HepG2 (cell line): ENCODE measurements around the gene PDPK1. TPM values are rescaled to one million over a fixed set of nuclear protein-coding genes. Genes with fewer than 3 reads are reported as not detected.
A peak's percentile ranks its signal among the peaks of the same experiment; 100 is the strongest.

Experiments
- AFF4 ChIP-seq: sonication (generic); formaldehyde crosslinking; IDR thresholded peaks from 2 replicates; pipeline ENCODE4 v1.4.0; 2020; ENCODE audit warnings: missing genetic modification reagents
- ATF1 ChIP-seq: IDR thresholded peaks from 2 replicates; pipeline ENCODE4 v1.6.1; 2016; ENCODE audit warnings: mild to moderate bottlenecking, control low read depth
- GLI4 ChIP-seq: sonication (generic); formaldehyde crosslinking; IDR thresholded peaks from 2 replicates; pipeline ENCODE4 v1.5.1; 2020; ENCODE audit warnings: missing genetic modification reagents, mild to moderate bottlenecking, moderate library complexity, borderline replicate concordance
- KLF12 ChIP-seq: sonication (generic); formaldehyde crosslinking; IDR thresholded peaks from 2 replicates; pipeline ENCODE4 v1.4.0; 2020; ENCODE audit warnings: missing genetic modification reagents, borderline replicate concordance
- NAIF1 ChIP-seq: sonication (generic); formaldehyde crosslinking; IDR thresholded peaks from 2 replicates; pipeline ENCODE4 v1.5.0; 2020; ENCODE audit warnings: mild to moderate bottlenecking, missing genetic modification reagents, borderline replicate concordance
- NR2C2 ChIP-seq: sonication (generic); formaldehyde crosslinking; IDR thresholded peaks from 2 replicates; pipeline ENCODE4 v1.4.0; 2020; ENCODE audit warnings: missing genetic modification reagents, mild to moderate bottlenecking, moderate library complexity, borderline replicate concordance
- POLR2G ChIP-seq: fragments of 200-400 bp; formaldehyde crosslinking; IDR thresholded peaks from 2 replicates; pipeline ENCODE4 v1.6.1; 2018; ENCODE audit warnings: mild to moderate bottlenecking, low read depth, low read length, moderate library complexity
- ZBTB10 ChIP-seq: sonication (generic); formaldehyde crosslinking; IDR thresholded peaks from 2 replicates; pipeline ENCODE4 v1.4.0; 2020; ENCODE audit warnings: missing genetic modification reagents, borderline replicate concordance
- ZBTB44 ChIP-seq: sonication (generic); formaldehyde crosslinking; IDR thresholded peaks from 2 replicates; pipeline ENCODE4 v1.4.0; 2020; ENCODE audit warnings: missing genetic modification reagents
- ZC3H4 ChIP-seq: sonication (generic); formaldehyde crosslinking; IDR thresholded peaks from 2 replicates; pipeline ENCODE4 v1.4.0; 2020; ENCODE audit warnings: missing genetic modification reagents, borderline replicate concordance
- ZNF3 ChIP-seq: IDR thresholded peaks from 2 replicates; pipeline ENCODE4 v1.7.0; 2017; ENCODE audit warnings: inconsistent platforms
- ZNF331 ChIP-seq: sonication (generic); formaldehyde crosslinking; IDR thresholded peaks from 2 replicates; pipeline ENCODE4 v1.4.0; 2020; ENCODE audit warnings: missing genetic modification reagents
- ZNF639 ChIP-seq: conservative IDR thresholded peaks from 2 replicates; pipeline ENCODE4 v1.6.1; 2018; ENCODE audit warnings: missing genetic modification reagents
- ZNF747 ChIP-seq: sonication (generic); formaldehyde crosslinking; IDR thresholded peaks from 2 replicates; pipeline ENCODE4 v1.8.1; 2023; ENCODE audit warnings: missing genetic modification reagents, mild to moderate bottlenecking, borderline replicate concordance
- ZSCAN20 ChIP-seq: sonication (generic); formaldehyde crosslinking; IDR thresholded peaks from 2 replicates; pipeline ENCODE4 v1.4.0; 2020; ENCODE audit warnings: missing genetic modification reagents, mild to moderate bottlenecking, borderline replicate concordance
- polyA plus RNA-seq, 8 experiments: library from polyadenylated mRNA; depleted of rRNA in 3 of 8; stranded (reverse) in 7 of 8; unstranded in 1 of 8; fragments of >200 nt; fragmentation: Illumina TruSeq in 4 of 8; extraction: Trizol in 4 of 8; gene quantifications; 2 replicates each; pipeline versions ENCODE4 v1.2.1 to v1.2.3, GENCODE V29; 2011 to 2016; ENCODE audit warnings: low read depth in 4 of 8, missing spikeins in 1 of 8, mixed read lengths in 1 of 8; ENCODE audit not compliant: insufficient read depth in 1 of 8
- total RNA-seq, 5 experiments: library from RNA; depleted of rRNA; stranded (reverse); fragments of >200 nt; fragmentation: Illumina TruSeq; extraction: Trizol; gene quantifications; 2 replicates each; pipeline ENCODE4 v1.2.3, GENCODE V29; 2016; ENCODE audit warnings: low read depth in 1 of 5
- TF ChIP-seq, protein P1 (sequence below): sonication (generic); formaldehyde crosslinking; IDR thresholded peaks from 2 replicates; pipeline ENCODE4 v1.5.0; 2020; ENCODE audit warnings: mild to moderate bottlenecking, missing genetic modification reagents

Gene PDPK1
- total and polyA plus RNA-seq, 2 of the 13 experiments (the other 11 are each of a cell fraction or from before 2014, with no cell fraction given), result 59.6 to 129 TPM

DNA sequence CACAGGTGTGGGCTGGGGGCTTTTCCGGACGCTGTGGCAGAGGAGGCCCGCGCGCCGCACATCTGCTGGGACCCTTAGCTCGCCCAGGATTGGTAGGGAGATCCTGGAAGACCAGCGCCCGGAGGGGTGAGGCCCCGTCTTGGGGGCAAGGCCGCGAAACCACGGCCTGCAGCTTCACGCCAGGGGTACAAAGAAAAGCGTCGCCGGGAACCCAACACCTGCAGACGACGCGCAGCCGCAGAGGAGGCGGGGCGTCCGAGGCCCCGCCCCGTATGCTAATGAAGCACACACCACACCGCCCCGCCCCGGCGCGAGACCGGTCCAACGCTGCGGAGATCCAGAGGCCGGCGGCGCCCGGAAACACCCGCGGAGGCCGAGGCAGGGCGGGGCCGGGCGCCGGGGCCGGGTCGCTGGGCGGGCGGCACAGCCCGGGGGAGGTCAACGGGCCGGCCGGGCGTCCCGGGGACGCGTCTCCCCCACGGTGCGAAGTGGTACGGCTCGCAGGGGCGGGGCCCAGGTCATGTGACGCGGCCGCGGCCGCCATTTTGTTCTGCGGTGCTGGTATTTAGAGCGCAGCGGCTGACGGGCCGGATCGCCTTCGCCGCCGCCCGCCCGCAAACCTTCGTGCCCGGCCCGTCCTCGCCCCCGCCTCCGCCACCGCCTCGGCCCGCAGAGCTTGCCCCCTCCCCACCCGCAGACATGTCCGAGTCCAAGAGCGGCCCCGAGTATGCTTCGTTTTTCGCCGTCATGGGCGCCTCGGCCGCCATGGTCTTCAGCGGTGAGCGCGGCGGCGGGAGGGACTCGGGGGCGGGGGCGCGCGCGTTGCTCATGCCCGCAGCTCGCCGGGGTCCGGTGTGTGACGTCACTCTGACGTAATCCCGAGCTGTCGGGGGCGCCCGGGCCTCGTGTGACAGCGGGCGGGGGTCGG lies 24.2 kb upstream of the PDPK1 start, which contains the start of gene ATP6V0C (continued):
- TF ChIP-seq ZBTB44, result no peak
- TF ChIP-seq ZBTB10, result peak; percentile 97
- peak; percentile 98 for TF ChIP-seq ZNF639
- peak; percentile 79 for TF ChIP-seq POLR2G
- no peak for TF ChIP-seq ZNF3
- TF ChIP-seq KLF12, result 0 out of 2 replicates have a peak, but pooled peaks have one; percentile 80
- TF ChIP-seq AFF4 (CRISPR knock-in tag), result no peak; the same call in 1 of the 2 replicates
- no peak for TF ChIP-seq ATF1 (CRISPR knock-in tag)
- TF ChIP-seq ZSCAN20 (CRISPR knock-in tag), result peak; percentile 5; the same call in 1 of the 2 replicates
- TF ChIP-seq GLI4 (CRISPR knock-in tag), result no peak; the same call in 1 of the 2 replicates
- no peak for TF ChIP-seq NAIF1 (CRISPR knock-in tag)
- no peak for TF ChIP-seq ZNF331
- TF ChIP-seq ZC3H4 (CRISPR knock-in tag), result no peak
- peak; percentile 70 for TF ChIP-seq NR2C2 (CRISPR knock-in tag)
- TF ChIP-seq ZNF747 (CRISPR knock-in tag), result no peak; the same call in none of the 2 replicates
- TF ChIP-seq, protein P1, sequence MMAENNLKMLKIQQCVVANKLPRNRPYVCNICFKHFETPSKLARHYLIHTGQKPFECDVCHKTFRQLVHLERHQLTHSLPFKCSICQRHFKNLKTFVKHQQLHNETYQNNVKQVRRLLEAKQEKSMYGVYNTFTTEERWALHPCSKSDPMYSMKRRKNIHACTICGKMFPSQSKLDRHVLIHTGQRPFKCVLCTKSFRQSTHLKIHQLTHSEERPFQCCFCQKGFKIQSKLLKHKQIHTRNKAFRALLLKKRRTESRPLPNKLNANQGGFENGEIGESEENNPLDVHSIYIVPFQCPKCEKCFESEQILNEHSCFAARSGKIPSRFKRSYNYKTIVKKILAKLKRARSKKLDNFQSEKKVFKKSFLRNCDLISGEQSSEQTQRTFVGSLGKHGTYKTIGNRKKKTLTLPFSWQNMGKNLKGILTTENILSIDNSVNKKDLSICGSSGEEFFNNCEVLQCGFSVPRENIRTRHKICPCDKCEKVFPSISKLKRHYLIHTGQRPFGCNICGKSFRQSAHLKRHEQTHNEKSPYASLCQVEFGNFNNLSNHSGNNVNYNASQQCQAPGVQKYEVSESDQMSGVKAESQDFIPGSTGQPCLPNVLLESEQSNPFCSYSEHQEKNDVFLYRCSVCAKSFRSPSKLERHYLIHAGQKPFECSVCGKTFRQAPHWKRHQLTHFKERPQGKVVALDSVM (CRISPR knock-in tag), result peak; percentile 70; the same call in 1 of the 2 replicates
